ENCODE measurements around the gene AP1AR. TPM values are rescaled to one million over a fixed set of nuclear protein-coding genes. Genes with fewer than 3 reads are reported as not detected.
A peak's percentile ranks its signal among the peaks of the same experiment; 100 is the strongest.

AP1AR gene
- total RNA-seq, 4 donors from 2014 or later, result 9.6 to 25.1 (median 20.5) TPM

- 100% methylated on average over 1 of the region's 1 CpG for WGBS, 2 donors
- Histone ChIP-seq H3K36me3 (peaks cover 0 to 14% (median 0%) of the 10 kb centered on the region in 3 donors), H3K27ac (no peak overlapping the region), H3K4me3 (no peak overlapping the region), H3K9me3 (no peaks in the 10 kb centered on the region), H3K4me1 (no peaks in the 10 kb centered on the region), H3K27me3 (no peaks in the 10 kb centered on the region)
- intact Hi-C loops (cut with DNase I), result no loop called here
- no peak for TF ChIP-seq CTCF (IDR thresholded peaks at IDR 0.05)
- no peak for TF ChIP-seq POLR2A (IDR thresholded peaks at IDR 0.05)
- DNase-seq, result no peak
Measured at GRCh38 chr4:112252234-112252633, 20.6 kb downstream of the AP1AR start.

GRCh38 chr4:112253382-112254000 lies 21.9 kb downstream of the AP1AR start:
- H3K36me3 ChIP-seq, result peaks cover 0 to 14% (median 0%) of the 10 kb centered on the region in 3 donors
- no peak for DNase-seq
- no peak for TF ChIP-seq CTCF (IDR thresholded peaks at IDR 0.05)
- TF ChIP-seq POLR2A (IDR thresholded peaks at IDR 0.05), result no peak
- no peaks in the 10 kb centered on the region for H3K4me1 ChIP-seq
- H3K27ac ChIP-seq, result no peak overlapping the region
- no peak overlapping the region for H3K4me3 ChIP-seq
- WGBS, 2 donors, result 55 to 60% methylated on average over 2 of the region's 2 CpGs
- intact Hi-C loops (cut with DNase I), result no loop called here
- H3K9me3 ChIP-seq, result no peaks in the 10 kb centered on the region
- no peaks in the 10 kb centered on the region for H3K27me3 ChIP-seq

DNA sequence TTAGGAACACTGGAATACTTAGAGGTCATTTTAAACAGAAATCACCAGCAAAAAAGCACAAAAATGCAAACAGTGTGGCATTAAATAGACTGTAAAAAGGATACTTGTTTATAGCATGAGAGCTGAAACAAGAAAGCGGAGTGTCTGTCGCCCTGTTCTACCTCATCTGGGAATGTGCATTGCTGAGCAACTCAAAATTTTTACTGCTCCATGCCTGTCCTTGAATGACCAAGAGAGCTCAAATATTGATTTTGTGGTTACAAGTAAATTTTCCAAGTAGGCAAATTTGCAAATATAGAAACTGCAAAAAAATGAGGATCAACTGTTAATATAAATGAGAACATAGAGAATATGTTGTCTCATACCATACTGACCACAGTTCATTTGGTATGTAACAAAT lies 25.5 kb downstream of the AP1AR start:
- no peak overlapping the region for H3K4me3 ChIP-seq
- no peak overlapping the region for H3K27ac ChIP-seq
- whole genome bisulfite sequencing, 2 donors, result 95 to 98% methylated on average over 2 of the region's 2 CpGs
- DNase-seq, result no peak
- H3K36me3 ChIP-seq, result peaks cover 0 to 45% (median 3%) of the 10 kb centered on the region in 3 donors
- H3K4me1 ChIP-seq, result no peaks in the 10 kb centered on the region
- intact Hi-C loops (cut with DNase I), result no loop called here
- TF ChIP-seq POLR2A (IDR thresholded peaks at IDR 0.05) (no peak), CTCF (IDR thresholded peaks at IDR 0.05) (no peak)
- H3K27me3 ChIP-seq, result no peaks in the 10 kb centered on the region
- H3K9me3 ChIP-seq, result no peaks in the 10 kb centered on the region

GRCh38 chr4:112266823-112267222 lies 35.2 kb downstream of the AP1AR start:
- Histone ChIP-seq H3K9me3 (no peaks in the 10 kb centered on the region), H3K4me3 (no peak overlapping the region), H3K27me3 (no peaks in the 10 kb centered on the region), H3K36me3 (peaks cover 0 to 67% (median 0%) of the 10 kb centered on the region in 3 donors), H3K4me1 (no peaks in the 10 kb centered on the region), H3K27ac (no peak overlapping the region)
- WGBS, 2 donors, result 71 to 73% methylated on average over 2 of the region's 2 CpGs
- TF ChIP-seq CTCF (IDR thresholded peaks at IDR 0.05) (peak in 4 of 6 experiments; percentile 29 to 43 (median 31)), POLR2A (IDR thresholded peaks at IDR 0.05) (no peak)
- intact Hi-C loops (cut with DNase I), result no loop called here
- DNase-seq, result no peak

- H3K27me3 ChIP-seq, result no peaks in the 10 kb centered on the region
- intact Hi-C loops (cut with DNase I), result no loop called here
- TF ChIP-seq POLR2A (IDR thresholded peaks at IDR 0.05) (no peak), CTCF (IDR thresholded peaks at IDR 0.05) (no peak)
- H3K36me3 ChIP-seq, result peaks cover 0 to 42% (median 0%) of the 10 kb centered on the region in 3 donors
- H3K9me3 ChIP-seq, result no peaks in the 10 kb centered on the region
- WGBS, 2 donors, result 78 to 87% methylated on average over 1 of the region's 1 CpG
- DNase-seq, result no peak
- H3K4me1 ChIP-seq, result no peaks in the 10 kb centered on the region
- no peak overlapping the region for H3K27ac ChIP-seq
- H3K4me3 ChIP-seq, result no peak overlapping the region
Measured at GRCh38 chr4:112270051-112270450, 38.5 kb downstream of the AP1AR start.
